WI38 (cell line): Measurements from ENCODE around the gene IGF1.

Source experiments
- H3K4me3 ChIP-seq: 2 replicates; pipeline ENCODE4 v1.5.1; 2011; ENCODE audit warnings: low read depth, mild to moderate bottlenecking, control low read depth, low read length
- CTCF ChIP-seq: IDR thresholded peaks from 2 replicates; pipeline ENCODE4 v1.5.1; 2012; ENCODE audit warnings: low read depth, mild to moderate bottlenecking, control low read depth, low read length

Gene IGF1

GRCh38 chr12:102475355-102475754, 5.0 kb downstream of the IGF1 start:
- no peak for TF ChIP-seq CTCF
- H3K4me3 ChIP-seq: no peak overlapping the region

DNA sequence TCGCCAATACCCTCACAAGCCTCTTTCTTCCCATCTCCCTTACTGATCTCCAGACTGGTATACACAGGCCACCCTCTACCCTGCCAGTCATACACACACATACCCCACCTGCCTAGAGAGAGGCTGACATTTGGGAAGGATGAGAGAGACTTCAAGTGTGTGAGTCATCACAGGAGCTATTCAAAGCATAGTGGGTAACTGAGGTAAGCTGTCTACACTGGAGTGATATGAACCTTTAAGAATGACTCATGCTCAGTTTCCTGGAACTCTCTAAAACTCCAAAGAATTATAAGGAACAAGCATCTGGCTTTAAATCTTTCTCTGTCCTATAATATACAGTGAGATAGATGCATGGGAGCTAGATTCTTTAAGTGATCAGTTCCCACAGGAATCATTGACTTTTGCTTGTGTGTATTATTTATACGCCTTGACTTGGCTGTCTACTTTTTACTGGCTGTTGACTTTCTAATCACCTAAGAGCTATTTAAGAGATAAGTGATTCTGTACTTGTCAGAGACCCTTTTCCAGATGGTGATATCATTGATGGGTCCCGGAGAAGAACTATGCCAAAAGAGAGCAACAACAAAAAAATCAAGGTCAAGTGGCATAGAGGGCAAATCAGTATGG, 5.8 kb downstream of the IGF1 start:
- H3K4me3 ChIP-seq: no peak overlapping the region
- no peak for TF ChIP-seq CTCF

GRCh38 chr12:102472496-102472895, 7.9 kb downstream of the IGF1 start:
- TF ChIP-seq CTCF: no peak
- no peak overlapping the region for H3K4me3 ChIP-seq

GRCh38 chr12:102471556-102471955, 8.8 kb downstream of the IGF1 start:
- TF ChIP-seq CTCF: no peak
- H3K4me3 ChIP-seq: no peak overlapping the region

DNA sequence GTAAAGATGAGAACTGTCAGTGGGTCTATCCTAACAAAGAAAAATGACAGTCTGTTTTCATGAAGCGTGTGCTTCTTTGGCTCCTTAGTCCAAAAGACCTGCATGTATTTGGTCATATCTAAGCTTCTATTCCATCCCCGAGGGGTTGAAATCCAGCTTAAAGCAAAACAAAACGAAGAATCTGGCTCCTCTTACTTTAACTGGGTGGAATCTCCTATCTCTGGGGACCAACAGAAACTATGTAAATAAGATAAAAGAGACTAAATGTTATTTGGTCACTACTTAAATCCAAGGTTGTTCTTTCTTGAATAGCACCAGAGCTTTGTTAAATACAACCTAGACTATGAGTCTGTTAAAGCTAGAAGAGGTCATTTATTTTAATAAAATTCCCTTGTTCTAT, 9.4 kb downstream of the IGF1 start:
- H3K4me3 ChIP-seq: no peak overlapping the region
- TF ChIP-seq CTCF: no peak

GRCh38 chr12:102468261-102468915, 12.0 kb downstream of the IGF1 start:
- no peak for TF ChIP-seq CTCF
- no peak overlapping the region for H3K4me3 ChIP-seq

GRCh38 chr12:102465762-102466560, 14.4 kb downstream of the IGF1 start:
- H3K4me3 ChIP-seq: no peak overlapping the region
- TF ChIP-seq CTCF: no peak
